IPS-NIHi11 (cell line): Measurements from ENCODE around the gene PHACTR1.
A peak's percentile ranks its signal among the peaks of the same experiment; 100 is the strongest.

Experiments
- DNase-seq: peaks from one replicate; pipeline ENCODE4 v3.0.0; 2012; ENCODE audit warnings: mixed read lengths, low spot score

The PHACTR1 gene

GRCh38 chr6:13289789-13290318 lies 573.3 kb downstream of the PHACTR1 start:
- no peak for DNase-seq

- DNase-seq, result no peak
Observed at GRCh38 chr6:13290335-13290734, 573.8 kb downstream of the PHACTR1 start.

DNA sequence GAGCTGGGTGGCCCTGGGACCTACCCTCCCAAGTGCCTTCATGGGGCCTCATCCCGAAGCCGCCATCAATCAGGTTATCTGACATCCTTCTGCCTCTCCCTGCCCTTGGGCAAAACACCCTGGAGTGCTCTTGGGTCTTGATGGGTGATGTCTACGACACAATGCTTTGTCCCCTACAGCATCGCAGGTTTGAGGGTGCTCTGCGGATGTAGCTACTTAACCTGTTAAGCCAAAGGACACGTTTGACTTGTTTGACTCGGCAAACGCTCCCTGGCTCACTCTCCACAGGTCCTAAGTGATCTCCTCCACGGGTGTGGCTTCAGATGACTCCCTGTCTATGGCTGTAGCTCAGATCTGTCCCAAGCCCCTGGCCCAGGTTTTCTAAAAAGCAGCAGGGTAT lies 576.2 kb downstream of the PHACTR1 start:
- DNase-seq, result no peak

GRCh38 chr6:13294499-13295069 lies 578.0 kb downstream of the PHACTR1 start:
- no peak for DNase-seq

- DNase-seq, result no peak
Observed at GRCh38 chr6:13295576-13295975, 579.0 kb downstream of the PHACTR1 start.

DNA sequence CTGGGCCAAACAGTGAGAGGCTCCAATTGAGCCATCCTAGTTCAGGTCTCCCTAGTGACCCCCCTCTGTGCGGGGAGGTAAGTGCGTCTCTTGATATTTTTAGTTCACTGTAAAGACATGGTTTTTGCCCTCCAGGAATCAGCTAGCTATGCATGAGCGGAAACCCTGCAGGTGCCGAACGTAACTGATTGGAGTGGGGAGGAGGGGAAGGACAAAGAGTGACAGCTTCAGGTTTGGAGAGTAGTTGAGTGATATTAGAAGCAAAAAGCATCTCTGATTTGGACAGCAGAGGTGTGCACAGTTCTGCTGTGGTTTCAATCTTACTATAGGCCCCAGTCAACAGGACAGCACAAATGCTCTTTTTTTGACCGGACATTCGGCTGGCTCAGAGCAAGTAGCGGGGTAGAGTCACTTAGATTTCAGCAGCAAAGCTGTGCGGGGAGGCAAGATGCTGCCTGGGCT lies 580.0 kb downstream of the PHACTR1 start:
- peak; percentile 44 for DNase-seq

DNA sequence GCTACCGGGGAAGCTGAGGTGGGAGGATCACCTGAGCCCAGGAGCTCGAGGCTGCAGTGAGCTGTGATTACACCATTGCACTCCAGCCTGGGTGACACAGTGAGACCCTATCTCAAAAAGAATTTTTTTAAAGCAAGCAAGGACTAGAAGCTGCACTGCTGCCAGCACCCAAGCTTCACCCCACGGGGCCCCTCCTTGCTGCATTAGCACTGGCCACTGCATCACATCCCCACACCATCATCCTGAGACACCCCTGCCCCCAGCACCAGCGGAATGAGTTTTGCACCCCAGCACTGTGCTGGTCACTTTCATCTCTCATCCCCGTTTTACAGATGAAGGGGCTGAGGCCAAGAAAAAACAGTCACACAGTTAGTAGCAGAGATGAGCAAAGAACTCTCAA lies 580.8 kb downstream of the PHACTR1 start:
- DNase-seq, result no peak

- no peak for DNase-seq
Observed at GRCh38 chr6:13298446-13298845, 581.9 kb downstream of the PHACTR1 start.

DNA sequence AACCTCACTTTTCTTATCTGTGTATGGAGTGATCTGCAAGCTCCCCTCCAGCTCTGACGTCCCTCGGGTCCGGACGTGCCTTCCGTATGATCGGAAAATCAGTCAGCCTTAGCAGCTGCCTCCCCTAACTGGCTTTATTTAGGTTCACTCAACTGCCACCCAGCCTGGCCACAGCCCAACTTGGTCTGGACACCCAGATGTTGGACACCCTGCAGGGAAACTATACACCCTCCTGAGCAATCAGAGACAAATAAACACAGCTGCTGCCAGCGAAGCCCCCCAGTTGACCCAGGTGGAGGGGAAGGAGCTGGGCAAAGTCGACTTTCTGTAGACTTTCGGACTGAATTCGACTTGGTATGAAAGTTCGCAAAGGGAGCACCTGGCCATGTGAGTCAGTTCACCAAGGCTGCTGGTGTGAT lies 582.8 kb downstream of the PHACTR1 start:
- no peak for DNase-seq

DNA sequence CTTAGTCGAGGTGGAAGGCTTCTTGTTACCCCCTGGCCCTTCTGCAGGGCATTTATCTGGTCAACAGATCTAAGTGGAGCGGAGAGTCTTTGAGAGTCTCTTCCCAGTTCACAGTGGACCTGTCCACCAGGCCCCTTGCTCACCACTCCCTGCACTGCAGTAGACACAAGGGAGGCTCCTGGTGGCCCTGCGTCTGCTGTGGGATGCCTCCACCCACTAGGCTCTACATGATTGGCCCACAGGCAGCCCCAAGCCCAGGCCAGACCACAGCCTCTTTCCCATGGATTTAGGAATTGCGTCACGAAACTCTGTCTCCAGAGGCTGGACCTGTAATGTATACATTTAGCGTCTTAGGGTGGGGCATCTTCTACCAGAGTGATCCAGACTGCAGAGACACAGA lies 583.4 kb downstream of the PHACTR1 start:
- no peak for DNase-seq

DNA sequence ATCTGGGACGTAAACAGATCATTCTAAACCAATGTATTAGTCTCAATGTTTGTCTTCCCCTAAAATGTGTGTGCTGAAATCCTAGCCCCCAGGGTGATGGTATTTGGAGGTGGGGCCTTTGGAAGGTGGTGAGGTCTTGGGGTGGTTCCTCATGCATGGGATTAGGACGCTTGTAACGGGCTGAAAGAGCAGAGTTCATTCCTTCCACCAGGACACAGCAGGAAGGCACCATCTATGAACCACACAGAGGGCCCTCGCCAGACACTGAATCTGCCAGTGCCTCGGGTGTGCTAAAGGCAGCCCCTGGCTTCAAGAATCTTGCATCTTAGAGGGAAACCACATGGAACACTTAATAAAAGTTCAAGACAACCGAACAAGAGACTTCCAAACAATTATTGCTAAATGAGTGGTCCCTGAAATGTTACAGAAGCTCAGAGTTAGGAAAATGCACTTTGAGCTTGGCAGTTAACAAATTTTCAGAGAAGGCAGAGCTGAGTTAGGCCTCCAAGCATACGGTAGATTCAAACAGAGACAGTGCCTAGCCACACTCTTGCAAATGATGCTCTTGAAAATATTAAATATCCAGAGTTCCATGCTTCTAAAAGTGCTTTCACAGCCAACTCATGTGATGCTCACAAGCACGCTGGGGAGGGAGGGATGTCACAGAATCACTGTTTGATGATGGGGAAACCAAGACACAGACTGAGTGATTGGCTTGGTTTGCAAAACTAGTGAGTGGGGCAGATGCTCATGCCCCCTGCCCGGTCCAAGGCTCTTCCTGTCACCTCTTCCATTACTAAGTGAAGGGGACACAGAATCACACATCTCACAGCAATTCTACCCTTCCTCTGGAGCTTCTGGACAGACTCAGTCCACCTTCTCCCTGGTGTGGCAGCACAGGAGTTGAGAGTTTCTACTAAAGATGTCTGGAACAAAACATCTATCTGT lies 584.4 kb downstream of the PHACTR1 start:
- no peak for DNase-seq

DNA sequence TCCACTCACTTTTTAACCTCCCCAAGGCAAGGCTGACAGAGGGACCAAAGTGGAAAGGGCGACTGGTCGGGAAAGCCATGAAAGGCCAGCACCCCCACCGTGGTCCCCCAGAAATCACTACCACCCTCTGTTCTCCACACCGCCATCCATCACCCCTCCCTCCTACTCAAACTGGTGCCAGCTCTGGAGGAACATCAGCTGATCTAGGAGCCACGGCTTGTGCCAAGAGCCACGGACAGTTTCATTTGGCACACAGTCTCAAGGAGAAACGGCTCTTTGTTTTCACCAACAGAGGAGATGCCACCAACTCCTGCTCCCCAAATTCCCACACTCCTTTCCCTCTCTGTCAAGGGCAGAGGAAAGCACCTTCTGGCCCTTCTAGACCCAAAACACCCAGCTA lies 585.7 kb downstream of the PHACTR1 start:
- DNase-seq, result no peak

GRCh38 chr6:13302751-13303667 lies 586.4 kb downstream of the PHACTR1 start:
- DNase-seq, result no peak

- no peak for DNase-seq
Observed at GRCh38 chr6:13303668-13304017, 587.1 kb downstream of the PHACTR1 start.

- no peak for DNase-seq
Observed at GRCh38 chr6:13304101-13304500, 587.5 kb downstream of the PHACTR1 start.

DNA sequence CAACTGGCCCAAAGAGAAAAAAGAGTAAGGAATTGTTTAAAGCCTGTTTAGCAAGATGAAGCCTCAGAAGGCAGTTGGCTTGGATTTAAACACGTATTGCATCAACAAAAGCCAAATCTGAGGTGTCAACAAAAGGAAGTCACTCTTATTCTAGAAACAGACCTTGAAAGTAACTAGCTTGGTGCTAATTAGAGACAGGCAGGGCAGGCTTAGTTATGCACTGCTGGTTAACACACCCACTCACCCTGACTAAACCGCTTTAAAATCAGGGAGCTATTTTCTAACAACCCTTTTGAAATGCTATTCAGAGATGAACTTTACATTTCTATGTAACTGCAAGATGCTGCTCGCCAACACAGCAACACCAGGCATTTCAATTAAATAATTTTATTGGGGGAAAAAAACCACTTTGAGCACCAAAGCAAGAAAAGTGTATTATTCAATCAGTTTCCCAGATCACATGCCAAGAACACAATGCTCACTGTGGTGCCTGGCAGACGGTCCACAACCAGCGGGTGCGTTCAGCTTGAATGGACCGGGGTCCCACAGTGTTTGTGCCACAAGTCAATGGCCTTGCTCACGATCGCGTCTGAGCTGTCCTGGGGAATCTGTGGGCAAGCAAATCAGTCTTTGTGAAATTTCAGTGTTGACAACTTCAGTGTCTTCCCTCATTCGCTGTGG lies 588.2 kb downstream of the PHACTR1 start:
- no peak for DNase-seq

DNA sequence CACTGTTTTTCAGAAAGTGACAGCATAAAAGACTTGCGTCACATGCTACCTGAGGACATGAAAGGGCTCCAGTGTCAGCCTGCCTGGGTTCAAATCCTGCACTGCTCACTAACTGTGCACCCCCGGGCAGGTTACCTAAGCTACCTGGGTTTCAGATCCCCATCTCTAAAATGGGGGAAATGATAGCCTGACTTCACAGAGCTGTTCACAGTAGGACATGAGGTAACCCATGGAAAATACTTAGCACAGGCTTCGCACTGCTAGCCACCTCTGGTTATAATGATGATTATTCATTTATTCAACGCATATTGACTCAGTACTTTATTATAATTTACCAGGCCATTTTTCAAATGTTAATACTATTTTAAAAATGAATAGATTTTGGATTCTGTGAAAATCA lies 588.7 kb downstream of the PHACTR1 start:
- DNase-seq, result no peak

- no peak for DNase-seq
Observed at GRCh38 chr6:13305791-13306190, 589.2 kb downstream of the PHACTR1 start.

DNA sequence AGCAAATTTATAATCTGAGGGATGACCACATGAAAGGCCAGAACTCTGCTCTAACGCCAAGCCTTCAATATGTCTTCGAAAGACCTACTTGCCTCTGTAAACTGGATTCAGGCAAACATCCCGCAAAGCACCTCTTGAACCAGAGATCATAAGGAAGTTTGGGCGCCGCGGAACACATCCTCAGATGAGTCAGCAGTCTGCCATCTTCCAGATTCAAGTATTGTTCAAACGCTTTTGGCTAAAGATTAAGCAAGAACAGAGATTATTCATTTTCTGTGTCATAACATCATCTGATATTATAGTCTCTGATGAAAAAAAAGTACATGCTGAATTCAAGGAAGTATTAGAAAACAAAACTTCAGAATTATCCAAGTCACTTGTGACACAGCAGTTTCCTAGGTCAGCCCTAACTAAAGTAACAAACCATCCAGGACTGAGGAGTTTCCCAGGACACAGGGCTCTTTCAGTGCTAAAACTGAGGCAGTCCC lies 591.0 kb downstream of the PHACTR1 start:
- no peak for DNase-seq

DNA sequence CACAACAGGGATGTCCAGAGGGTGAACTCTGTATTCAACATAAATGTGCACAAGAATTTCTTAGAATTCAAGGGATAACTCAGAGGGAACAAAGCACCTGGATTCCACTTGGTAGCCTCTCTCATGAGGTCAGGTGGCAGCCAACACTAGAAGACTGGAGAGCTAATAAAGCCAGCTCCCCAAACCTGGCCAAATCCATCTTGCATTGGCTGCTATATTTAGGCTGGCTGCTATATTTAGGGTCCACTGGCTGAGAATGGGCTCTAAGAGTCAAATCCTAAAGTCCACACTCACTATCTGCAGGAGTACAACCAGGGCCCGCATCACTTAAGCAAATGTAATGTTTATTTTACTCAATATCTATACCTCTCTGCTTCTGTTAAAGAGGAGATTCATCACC lies 591.8 kb downstream of the PHACTR1 start:
- DNase-seq, result no peak

DNA sequence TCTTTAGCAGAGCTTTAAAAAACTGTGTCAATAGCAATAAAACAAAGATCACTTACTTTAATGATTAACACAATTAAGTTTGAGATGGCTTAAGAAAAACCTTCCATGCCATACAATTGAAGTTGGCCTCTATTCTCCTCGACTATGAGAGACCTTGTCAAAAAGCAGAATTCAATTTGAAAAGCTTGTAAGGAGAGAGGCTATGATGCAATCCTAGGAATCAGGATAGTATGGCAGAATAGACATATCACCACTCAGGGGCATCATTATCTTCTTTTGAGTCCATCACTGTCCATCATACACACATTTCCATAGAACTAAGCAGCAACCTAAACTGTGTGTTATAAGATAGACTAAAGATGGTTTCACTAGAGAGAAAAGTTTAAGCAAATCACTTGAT lies 594.6 kb downstream of the PHACTR1 start:
- DNase-seq, result no peak
